Activated CD4-positive, alpha-beta T cell treated with anti-CD3 and anti-CD28 coated beads, Interleukin-2, amount 50 U/mL, for 4 hours (primary cell): ENCODE results near the gene SARS1.
"Not testable (repeated sequence)": the region's sequence is repeated elsewhere in the genome, so short reads cannot be mapped to it uniquely, and the experiment has no call there.

Experiments
- DNase-seq, 2 experiments: peaks; one replicate each; pipeline ENCODE4 v3.0.0-alpha.2; 2020

SARS1 gene

GRCh38 chr1:109193653-109194590 lies 19.8 kb upstream of the SARS1 start:
- DNase-seq, result peak; percentile 46 to 51

GRCh38 chr1:109197158-109198042 lies 16.3 kb upstream of the SARS1 start:
- DNase-seq, result no peak

- no peak for DNase-seq
Measured at GRCh38 chr1:109198043-109198695, 15.5 kb upstream of the SARS1 start.

GRCh38 chr1:109198745-109199144 lies 15.0 kb upstream of the SARS1 start:
- no peak for DNase-seq

GRCh38 chr1:109199710-109200109 lies 14.0 kb upstream of the SARS1 start:
- no peak for DNase-seq

GRCh38 chr1:109201123-109201703 lies 12.5 kb upstream of the SARS1 start:
- DNase-seq, result peak; percentile 50 to 60

- DNase-seq, result no peak
Measured at GRCh38 chr1:109204484-109204883, 9.2 kb upstream of the SARS1 start.

GRCh38 chr1:109206339-109206738 lies 7.4 kb upstream of the SARS1 start:
- no peak for DNase-seq

- DNase-seq, result no peak
Measured at GRCh38 chr1:109207467-109208103, 6.1 kb upstream of the SARS1 start.

- no peak for DNase-seq
Measured at GRCh38 chr1:109208394-109208793, 5.3 kb upstream of the SARS1 start.

GRCh38 chr1:109208836-109209463 lies 4.8 kb upstream of the SARS1 start:
- DNase-seq, result no peak

- DNase-seq, result no peak
Measured at GRCh38 chr1:109210058-109210457, 3.7 kb upstream of the SARS1 start.

- no peak for DNase-seq
Measured at GRCh38 chr1:109213345-109213823, 334 bp upstream of the SARS1 start.

GRCh38 chr1:109214695-109215623 lies 1.2 kb downstream of the SARS1 start:
- peak; percentile 25 to 43 for DNase-seq

- DNase-seq, result no peak
Measured at GRCh38 chr1:109216662-109217061, 2.9 kb downstream of the SARS1 start.

GRCh38 chr1:109218516-109218915 lies 4.8 kb downstream of the SARS1 start:
- no peak for DNase-seq

- not testable (repeated sequence) for DNase-seq
Measured at GRCh38 chr1:109221201-109221600, 7.5 kb downstream of the SARS1 start.

GRCh38 chr1:109225308-109225707 lies 11.6 kb downstream of the SARS1 start:
- DNase-seq, result no peak

GRCh38 chr1:109225711-109226445 lies 12.2 kb downstream of the SARS1 start:
- no peak for DNase-seq

GRCh38 chr1:109228167-109228566 lies 14.4 kb downstream of the SARS1 start:
- DNase-seq, result no peak
